ENCODE measurements around the gene PCSK5. TPM values are rescaled to one million over a fixed set of nuclear protein-coding genes. Genes with fewer than 3 reads are reported as not detected.

The PCSK5 gene
- total and polyA plus RNA-seq, 2 donors (not counting 1 experiment from before 2014, with no cell fraction given), result 0.09 TPM; not detected in 1

DNA sequence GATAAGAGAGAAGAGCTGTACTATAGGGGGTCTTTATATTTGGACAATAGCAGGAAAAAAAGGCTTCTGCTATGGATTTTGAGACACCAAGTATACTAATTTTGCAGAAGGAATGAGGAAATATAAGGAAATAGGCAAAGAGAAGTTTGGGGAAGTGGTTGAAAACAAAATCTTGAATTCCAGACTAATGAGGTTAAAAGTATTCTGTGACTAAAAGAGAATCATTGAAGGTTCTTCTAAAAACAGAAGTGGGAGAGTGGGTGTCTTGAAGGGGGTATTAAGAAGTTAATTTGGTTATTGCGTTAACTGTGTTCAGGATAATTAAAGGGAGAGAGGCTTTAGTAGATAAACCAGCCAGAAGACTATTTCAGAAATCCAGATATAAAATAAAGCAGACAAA is 355.0 kb downstream of the PCSK5 start:
- Mint-ChIP-seq H3K27ac (no peak overlapping the region), H3K4me3 (no peak overlapping the region)
- no CpG with 5 or more reads among the region's 1 CpG for WGBS (ENCODE audit: insufficient coverage)

DNA sequence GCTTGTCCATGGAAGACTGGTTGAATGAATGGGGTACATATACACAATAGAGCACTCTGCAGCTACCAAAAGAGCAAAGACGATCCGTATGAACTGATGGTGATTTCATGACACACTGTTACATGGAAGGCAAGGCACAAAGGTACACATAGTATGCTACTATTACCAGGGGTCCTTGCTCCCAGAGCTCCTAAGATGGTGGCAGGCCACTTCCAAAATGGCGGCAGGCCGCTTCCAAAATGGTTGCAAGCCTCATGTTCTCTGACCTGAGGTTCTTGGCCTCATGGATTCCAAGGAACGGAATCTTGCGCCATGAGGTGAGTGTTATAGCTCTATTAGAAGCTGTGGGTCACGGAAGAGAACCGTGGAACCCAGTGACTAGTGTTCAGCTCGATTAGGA is 356.2 kb downstream of the PCSK5 start:
- ATAC-seq (ENCODE audit: low read depth) (no peak), DNase-seq (no peak)
- Histone ChIP-seq H3K4me3 (ENCODE audit: control extremely low read depth in 1 of 5, extremely low read depth in 1 of 5, insufficient read depth in 1 of 5, low read depth in 2 of 5, low read length in 4 of 5) (no peak overlapping the region), H3K4me2 (replicated peaks; ENCODE audit: low read depth, low read length, poor library complexity, severe bottlenecking) (no peak overlapping the region), H3K79me2 (ENCODE audit: control insufficient read depth, insufficient read depth, low read length) (no peaks in the 10 kb centered on the region), H3K27me3 (replicated peaks in 1 of 4; ENCODE audit: control extremely low read depth in 1 of 4, control insufficient read depth in 3 of 4, insufficient read depth in 4 of 4, low read length in 3 of 4) (no peaks in the 10 kb centered on the region), H3K9me3 (ENCODE audit: control extremely low read depth in 1 of 3, control insufficient read depth in 2 of 3, insufficient read depth in 1 of 3, low read length in 2 of 3) (peaks cover 0 to 3% (median 0%) of the 10 kb centered on the region in 3 donors), H3K9ac (ENCODE audit: low read length) (no peak overlapping the region), H2AFZ (ENCODE audit: insufficient read depth, low read depth, low read length, poor library complexity, severe bottlenecking) (no peak overlapping the region), H3K36me3 (replicated peaks in 1 of 2; ENCODE audit: control extremely low read depth in 1 of 2, control insufficient read depth in 1 of 2, extremely low read depth in 1 of 2, insufficient read depth in 2 of 2, low read length in 1 of 2) (no peaks in the 10 kb centered on the region), H4K20me1 (ENCODE audit: control insufficient read depth, insufficient read depth, low read length, poor library complexity, severe bottlenecking) (no peaks in the 10 kb centered on the region), H3K4me1 (ENCODE audit: control insufficient read depth in 2 of 2, insufficient read depth in 2 of 2, low read length in 2 of 2) (no peaks in the 10 kb centered on the region), H3K27ac (ENCODE audit: low read length in 2 of 2) (no peak overlapping the region)
- intact Hi-C loops (cut with micrococcal nuclease), result no loop called here
- no peaks in the 10 kb centered on the region for H3K4me1 Mint-ChIP-seq
- H3K27ac Mint-ChIP-seq, result no peak overlapping the region
- peaks cover 5% of the 10 kb centered on the region for H3K27me3 Mint-ChIP-seq
- over 99% methylated on average over 9 of the region's 9 CpGs for WGBS (ENCODE audit: insufficient coverage)
- H3K9me3 Mint-ChIP-seq (ENCODE audit: insufficient read depth), result no peaks in the 10 kb centered on the region
- H3K4me3 Mint-ChIP-seq, result no peak overlapping the region
- POLR2A ChIA-PET, result no interaction called here
- TF ChIP-seq, protein P1, sequence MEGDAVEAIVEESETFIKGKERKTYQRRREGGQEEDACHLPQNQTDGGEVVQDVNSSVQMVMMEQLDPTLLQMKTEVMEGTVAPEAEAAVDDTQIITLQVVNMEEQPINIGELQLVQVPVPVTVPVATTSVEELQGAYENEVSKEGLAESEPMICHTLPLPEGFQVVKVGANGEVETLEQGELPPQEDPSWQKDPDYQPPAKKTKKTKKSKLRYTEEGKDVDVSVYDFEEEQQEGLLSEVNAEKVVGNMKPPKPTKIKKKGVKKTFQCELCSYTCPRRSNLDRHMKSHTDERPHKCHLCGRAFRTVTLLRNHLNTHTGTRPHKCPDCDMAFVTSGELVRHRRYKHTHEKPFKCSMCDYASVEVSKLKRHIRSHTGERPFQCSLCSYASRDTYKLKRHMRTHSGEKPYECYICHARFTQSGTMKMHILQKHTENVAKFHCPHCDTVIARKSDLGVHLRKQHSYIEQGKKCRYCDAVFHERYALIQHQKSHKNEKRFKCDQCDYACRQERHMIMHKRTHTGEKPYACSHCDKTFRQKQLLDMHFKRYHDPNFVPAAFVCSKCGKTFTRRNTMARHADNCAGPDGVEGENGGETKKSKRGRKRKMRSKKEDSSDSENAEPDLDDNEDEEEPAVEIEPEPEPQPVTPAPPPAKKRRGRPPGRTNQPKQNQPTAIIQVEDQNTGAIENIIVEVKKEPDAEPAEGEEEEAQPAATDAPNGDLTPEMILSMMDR (IDR thresholded peaks at IDR 0.05), result no peak
- no peak for TF ChIP-seq EZH2 (IDR thresholded peaks at IDR 0.05; ENCODE audit: borderline replicate concordance, insufficient read depth, low read depth, low read length, poor library complexity, severe bottlenecking)
- CTCF ChIA-PET, result no interaction called here

More for the DNA sequence above, 355.0 kb downstream of the PCSK5 start:
- Histone ChIP-seq H4K20me1 (ENCODE audit: control insufficient read depth, insufficient read depth, low read length, poor library complexity, severe bottlenecking) (no peaks in the 10 kb centered on the region), H3K9me3 (ENCODE audit: control extremely low read depth in 1 of 3, control insufficient read depth in 2 of 3, insufficient read depth in 1 of 3, low read length in 2 of 3) (peaks cover 0 to 3% (median 0%) of the 10 kb centered on the region in 3 donors), H3K4me1 (ENCODE audit: control insufficient read depth in 2 of 2, insufficient read depth in 2 of 2, low read length in 2 of 2) (no peaks in the 10 kb centered on the region), H3K27ac (ENCODE audit: low read length in 2 of 2) (no peak overlapping the region), H3K4me2 (replicated peaks; ENCODE audit: low read depth, low read length, poor library complexity, severe bottlenecking) (no peak overlapping the region), H3K79me2 (ENCODE audit: control insufficient read depth, insufficient read depth, low read length) (no peaks in the 10 kb centered on the region), H3K36me3 (replicated peaks in 1 of 2; ENCODE audit: control extremely low read depth in 1 of 2, control insufficient read depth in 1 of 2, extremely low read depth in 1 of 2, insufficient read depth in 2 of 2, low read length in 1 of 2) (no peaks in the 10 kb centered on the region), H3K9ac (ENCODE audit: low read length) (no peak overlapping the region), H3K27me3 (replicated peaks in 1 of 4; ENCODE audit: control extremely low read depth in 1 of 4, control insufficient read depth in 3 of 4, insufficient read depth in 4 of 4, low read length in 3 of 4) (no peaks in the 10 kb centered on the region), H3K4me3 (ENCODE audit: control extremely low read depth in 1 of 5, extremely low read depth in 1 of 5, insufficient read depth in 1 of 5, low read depth in 2 of 5, low read length in 4 of 5) (no peak overlapping the region), H2AFZ (ENCODE audit: insufficient read depth, low read depth, low read length, poor library complexity, severe bottlenecking) (no peak overlapping the region)
- ChIA-PET CTCF (no interaction called here), POLR2A (no interaction called here)
- peaks cover 5% of the 10 kb centered on the region for H3K27me3 Mint-ChIP-seq
- H3K4me1 Mint-ChIP-seq, result no peaks in the 10 kb centered on the region
- TF ChIP-seq EZH2 (IDR thresholded peaks at IDR 0.05; ENCODE audit: borderline replicate concordance, insufficient read depth, low read depth, low read length, poor library complexity, severe bottlenecking), result no peak
- TF ChIP-seq, protein P1 (IDR thresholded peaks at IDR 0.05), result no peak
- ATAC-seq (ENCODE audit: low read depth) (no peak), DNase-seq (no peak)
- H3K9me3 Mint-ChIP-seq (ENCODE audit: insufficient read depth), result no peaks in the 10 kb centered on the region
- intact Hi-C loops (cut with micrococcal nuclease), result no loop called here
